ACC112 (cell line): Measurements from ENCODE around the gene NADK.
A peak's percentile ranks its signal among the peaks of the same experiment; 100 is the strongest.
"Not testable (repeated sequence)": the region's sequence is repeated elsewhere in the genome, so short reads cannot be mapped to it uniquely, and the experiment has no call there.

ENCODE experiments used
- H2AFZ ChIP-seq: fragments of 200-600 bp; sonication (generic); one replicate; pipeline ENCODE4 v1.6.0; 2017; ENCODE audit warnings: antibody characterized with exemption, low read length; ENCODE audit not compliant: unreplicated experiment
- H3K27ac ChIP-seq: fragments of 200-600 bp; sonication (generic); 2 replicates; pipeline ENCODE4 v1.5.1; 2014; ENCODE audit warnings: low read depth, mild to moderate bottlenecking, antibody characterized with exemption, low read length, moderate library complexity
- H3K27me3 ChIP-seq: fragments of 200-600 bp; sonication (generic); 2 replicates; pipeline ENCODE4 v1.6.1; 2014; ENCODE audit warnings: mild to moderate bottlenecking, antibody characterized with exemption, low read length, moderate library complexity, mixed read lengths; ENCODE audit not compliant: insufficient read depth
- H3K36me3 ChIP-seq: fragments of 200-600 bp; sonication (generic); 2 replicates; pipeline ENCODE4 v1.6.1; 2016; ENCODE audit warnings: mild to moderate bottlenecking, antibody characterized with exemption, low read length, moderate library complexity, mixed read lengths; ENCODE audit not compliant: insufficient read depth
- H3K4me1 ChIP-seq: fragments of 200-600 bp; sonication (generic); one replicate; pipeline ENCODE4 v1.6.1; 2016; ENCODE audit warnings: low read length, mixed read lengths; ENCODE audit not compliant: insufficient read depth, unreplicated experiment, control insufficient read depth
- H3K4me3 ChIP-seq: fragments of 200-600 bp; sonication (generic); 2 replicates; pipeline ENCODE4 v1.5.1; 2014; ENCODE audit warnings: mild to moderate bottlenecking, low read depth, low read length
- H3K79me2 ChIP-seq: fragments of 200-600 bp; sonication (generic); one replicate; pipeline ENCODE4 v1.6.0; 2016; ENCODE audit warnings: low read length; ENCODE audit not compliant: control insufficient read depth, unreplicated experiment, insufficient read depth

The NADK gene

GRCh38 chr1:1742529-1742928, 35.7 kb downstream of the NADK start:
- not testable (repeated sequence) for H3K36me3 ChIP-seq, H3K79me2 ChIP-seq, H3K27ac ChIP-seq, H3K4me3 ChIP-seq, H2AFZ ChIP-seq, H3K27me3 ChIP-seq, H3K4me1 ChIP-seq

GRCh38 chr1:1741013-1741412, 37.3 kb downstream of the NADK start:
- not testable (repeated sequence) for H3K79me2 ChIP-seq, H3K36me3 ChIP-seq, H2AFZ ChIP-seq, H3K27me3 ChIP-seq, H3K4me1 ChIP-seq, H3K4me3 ChIP-seq
- peak overlapping the region; percentile 67 for H3K27ac ChIP-seq

GRCh38 chr1:1738799-1739337, 39.4 kb downstream of the NADK start:
- H3K27ac ChIP-seq, H3K4me3 ChIP-seq, H3K27me3 ChIP-seq, H3K4me1 ChIP-seq, H3K79me2 ChIP-seq, H3K36me3 ChIP-seq, H2AFZ ChIP-seq: not testable (repeated sequence)

GRCh38 chr1:1737675-1738590, 40.3 kb downstream of the NADK start:
- H3K4me3 ChIP-seq, H3K27me3 ChIP-seq, H3K4me1 ChIP-seq, H2AFZ ChIP-seq, H3K27ac ChIP-seq, H3K79me2 ChIP-seq, H3K36me3 ChIP-seq: not testable (repeated sequence)

- H3K79me2 ChIP-seq, result no peaks in the 10 kb centered on the region
- peaks cover 13% of the 10 kb centered on the region for H3K4me1 ChIP-seq
- H3K27ac ChIP-seq, result no peak overlapping the region
- H3K36me3 ChIP-seq, result peaks cover 3% of the 10 kb centered on the region; the same call in 1 of the 2 replicates
- no peaks in the 10 kb centered on the region for H3K27me3 ChIP-seq
- H3K4me3 ChIP-seq, result no peak overlapping the region
- H2AFZ ChIP-seq, result no peak overlapping the region
Measured at GRCh38 chr1:1732381-1732780, 45.9 kb downstream of the NADK start.

- H2AFZ ChIP-seq, result no peak overlapping the region
Measured at GRCh38 chr1:1730870-1731269, 47.4 kb downstream of the NADK start.

GRCh38 chr1:1730230-1730629, 48.0 kb downstream of the NADK start:
- not testable (repeated sequence) for H2AFZ ChIP-seq, H3K27ac ChIP-seq, H3K4me3 ChIP-seq, H3K36me3 ChIP-seq, H3K27me3 ChIP-seq, H3K79me2 ChIP-seq
- H3K4me1 ChIP-seq, result peaks cover 13% of the 10 kb centered on the region

More at GRCh38 chr1:1730870-1731269, 47.4 kb downstream of the NADK start:
- H3K27me3 ChIP-seq, result no peaks in the 10 kb centered on the region
- no peaks in the 10 kb centered on the region for H3K79me2 ChIP-seq
- no peak overlapping the region for H3K27ac ChIP-seq
- H3K36me3 ChIP-seq, result peaks cover 3% of the 10 kb centered on the region; the same call in 1 of the 2 replicates
- peaks cover 13% of the 10 kb centered on the region for H3K4me1 ChIP-seq
- no peak overlapping the region for H3K4me3 ChIP-seq

- H3K27me3 ChIP-seq, H2AFZ ChIP-seq, H3K4me3 ChIP-seq, H3K36me3 ChIP-seq, H3K79me2 ChIP-seq: not testable (repeated sequence)
- Histone ChIP-seq H3K27ac (peak overlapping the region; percentile 95), H3K4me1 (peaks cover 13% of the 10 kb centered on the region)
Measured at GRCh38 chr1:1729116-1729816, 49.0 kb downstream of the NADK start.

GRCh38 chr1:1728308-1729005, 49.8 kb downstream of the NADK start:
- Histone ChIP-seq H3K4me3 (peak overlapping the region; percentile 65; the same call in 1 of the 2 replicates), H3K27ac (peak overlapping the region; percentile 95), H3K4me1 (peaks cover 13% of the 10 kb centered on the region), H2AFZ (peak overlapping the region; percentile 92)
- not testable (repeated sequence) for H3K27me3 ChIP-seq, H3K36me3 ChIP-seq, H3K79me2 ChIP-seq

GRCh38 chr1:1727131-1727651, 51.1 kb downstream of the NADK start:
- not testable (repeated sequence) for H3K27me3 ChIP-seq, H3K4me3 ChIP-seq, H2AFZ ChIP-seq, H3K79me2 ChIP-seq, H3K27ac ChIP-seq, H3K36me3 ChIP-seq
- H3K4me1 ChIP-seq, result peaks cover 13% of the 10 kb centered on the region
